IMR-90 (cell line): Measurements from ENCODE around the gene RGS7BP. TPM values are rescaled to one million over a fixed set of nuclear protein-coding genes. Genes with fewer than 3 reads are reported as not detected.

Source experiments
- ATAC-seq: fragments of 200-7000 bp; cut with Tn5 transposase; 2 replicates; pipeline ENCODE4 v1.9.1; 2020; ENCODE audit warnings: low read depth, mild to moderate bottlenecking, moderate library complexity
- BruUV-seq: library from RNA; stranded (reverse); fragments of 400-500 nt; replicated peaks from 2 replicates; lab custom pipeline; 2021; lab: Mats Ljungman, UMichigan
- CTCF ChIA-PET: fragments of 300-600 bp; formaldehyde crosslinking; extraction: SDS; loops from one replicate; lab custom pipeline; 2021; ENCODE audit warnings: antibody characterized with exemption; lab: Yijun Ruan, JAX
- POLR2A ChIA-PET: fragments of 300-600 bp; sonication (Branson Sonifier 250); formaldehyde crosslinking; loops from one replicate; lab custom pipeline; 2022; ENCODE audit warnings: antibody characterized with exemption; ENCODE audit not compliant: unreplicated experiment; lab: Charles Lee
- DNase-seq: peaks from one replicate; pipeline ENCODE4 v3.0.0; 2013
- H2AFZ ChIP-seq: replicated peaks from 2 replicates; pipeline ENCODE3; 2013; ENCODE audit warnings: low read length, mild to moderate bottlenecking; ENCODE audit not compliant: poor library complexity
- H2AK5ac ChIP-seq: 2 replicates; pipeline ENCODE4 v1.6.1; 2013; ENCODE audit warnings: low read depth, low read length, inconsistent platforms
- H2AK9ac ChIP-seq: replicated peaks from 2 replicates; pipeline ENCODE3; 2013; ENCODE audit warnings: mild to moderate bottlenecking, low read depth, low read length, moderate library complexity; ENCODE audit not compliant: poor library complexity
- H2BK120ac ChIP-seq: 2 replicates; pipeline ENCODE4 v1.6.1; 2013; ENCODE audit warnings: low read depth, low read length, inconsistent platforms
- H2BK15ac ChIP-seq: 3 replicates; pipeline ENCODE4 v1.6.1; 2013; ENCODE audit warnings: low read depth, low read length, inconsistent platforms
- H2BK20ac ChIP-seq: 2 replicates; pipeline ENCODE4 v1.6.1; 2013; ENCODE audit warnings: low read depth, mild to moderate bottlenecking, inconsistent platforms, low read length, moderate library complexity
- H2BK5ac ChIP-seq: 2 replicates; pipeline ENCODE4 v1.6.1; 2013; ENCODE audit warnings: mild to moderate bottlenecking, low read depth, low read length, inconsistent platforms; ENCODE audit not compliant: poor library complexity, severe bottlenecking
- H3K14ac ChIP-seq: replicated peaks from 2 replicates; pipeline ENCODE4 v1.6.1; 2013; ENCODE audit warnings: low read depth, low read length, inconsistent platforms
- H3K18ac ChIP-seq: 2 replicates; pipeline ENCODE4 v1.6.1; 2013; ENCODE audit warnings: low read depth, low read length, control low read depth
- H3K23ac ChIP-seq: 2 replicates; pipeline ENCODE4 v1.6.1; 2013; ENCODE audit warnings: low read depth, low read length, inconsistent platforms
- H3K27ac ChIP-seq: 2 replicates; pipeline ENCODE4 v1.5.1; 2013; ENCODE audit warnings: mild to moderate bottlenecking, control low read depth, low read length; ENCODE audit not compliant: insufficient read depth
- H3K27me3 ChIP-seq: 2 replicates; pipeline ENCODE4 v1.6.1; 2013; ENCODE audit warnings: low read length; ENCODE audit not compliant: control insufficient read depth, insufficient read depth
- H3K36me3 ChIP-seq: 2 replicates; pipeline ENCODE4 v1.6.1; 2013; ENCODE audit warnings: low read length, mixed read lengths; ENCODE audit not compliant: control insufficient read depth, insufficient read depth
- H3K4ac ChIP-seq: 2 replicates; pipeline ENCODE4 v1.6.1; 2013; ENCODE audit warnings: low read depth, low read length, inconsistent platforms
- H3K4me1 ChIP-seq: 2 replicates; pipeline ENCODE4 v1.6.1; 2013; ENCODE audit warnings: low read length, mixed read lengths; ENCODE audit not compliant: control insufficient read depth, insufficient read depth
- H3K4me2 ChIP-seq: 2 replicates; pipeline ENCODE4 v1.6.1; 2013; ENCODE audit warnings: low read depth, mild to moderate bottlenecking, control low read depth, low read length, moderate library complexity
- H3K4me3 ChIP-seq: 2 replicates; pipeline ENCODE4 v1.5.1; 2013; ENCODE audit warnings: low read depth, mild to moderate bottlenecking, control low read depth, low read length, moderate library complexity; ENCODE audit not compliant: insufficient read depth
- H3K56ac ChIP-seq: 2 replicates; pipeline ENCODE4 v1.6.1; 2013; ENCODE audit warnings: low read length, inconsistent platforms; ENCODE audit not compliant: insufficient read depth; ENCODE audit errors: extremely low read depth
- H3K79me1 ChIP-seq, 2 experiments: 2 replicates each; pipeline ENCODE4 v1.6.1; 2013; ENCODE audit warnings: low read length in 2 of 2, inconsistent platforms in 1 of 2, low read depth in 1 of 2
- H3K9ac ChIP-seq: 2 replicates; pipeline ENCODE4 v1.6.1; 2013; ENCODE audit warnings: low read depth, low read length, control low read depth
- H3K9me1 ChIP-seq: 2 replicates; pipeline ENCODE4 v1.6.1; 2013; ENCODE audit warnings: low read length, inconsistent platforms; ENCODE audit not compliant: insufficient read depth
- H3K9me3 ChIP-seq: 2 replicates; pipeline ENCODE4 v1.6.1; 2013; ENCODE audit warnings: low read length; ENCODE audit not compliant: control insufficient read depth, insufficient read depth
- H4K20me1 ChIP-seq: 2 replicates; pipeline ENCODE4 v1.6.1; 2013; ENCODE audit warnings: low read length, inconsistent platforms; ENCODE audit not compliant: insufficient read depth
- H4K5ac ChIP-seq: 2 replicates; pipeline ENCODE4 v1.6.1; 2013; ENCODE audit warnings: mild to moderate bottlenecking, low read depth, low read length, control low read depth
- H4K8ac ChIP-seq, 2 experiments: 2 replicates each; pipeline ENCODE4 v1.6.1; 2013; ENCODE audit warnings: low read depth in 2 of 2, low read length in 2 of 2, control low read depth in 1 of 2, inconsistent platforms in 1 of 2
- H4K91ac ChIP-seq: 2 replicates; pipeline ENCODE4 v1.6.1; 2013; ENCODE audit warnings: low read depth, low read length, inconsistent platforms; ENCODE audit not compliant: insufficient read depth
- BHLHE40 ChIP-seq: fragments of 150-350 bp; IDR thresholded peaks from 2 replicates; pipeline ENCODE4 v1.6.1; 2016; ENCODE audit warnings: mild to moderate bottlenecking, low read depth, low read length
- CEBPB ChIP-seq: IDR thresholded peaks from 2 replicates; pipeline ENCODE4 v1.6.1; 2012; ENCODE audit warnings: low read depth, low read length, improper control_type of control experiment
- FOS ChIP-seq: fragments of 150-350 bp; IDR thresholded peaks from 2 replicates; pipeline ENCODE4 v1.6.1; 2016; ENCODE audit warnings: low read depth, low read length
- MAFK ChIP-seq: IDR thresholded peaks from 2 replicates; pipeline ENCODE4 v1.6.1; 2012; ENCODE audit warnings: low read depth, low read length, improper control_type of control experiment
- RFX5 ChIP-seq: IDR thresholded peaks from 2 replicates; pipeline ENCODE4 v1.8.0; 2012; ENCODE audit warnings: low read depth, mild to moderate bottlenecking, low read length, moderate library complexity
- SMC3 ChIP-seq: fragments of 150-350 bp; IDR thresholded peaks from 2 replicates; pipeline ENCODE4 v1.6.1; 2016; ENCODE audit warnings: low read depth, mild to moderate bottlenecking, antibody characterized with exemption, low read length, moderate library complexity
- USF2 ChIP-seq: fragments of 150-350 bp; IDR thresholded peaks from 2 replicates; pipeline ENCODE4 v1.6.1; 2017; ENCODE audit warnings: mild to moderate bottlenecking, antibody characterized with exemption, low read length, low read depth
- WGBS, 2 experiments: methylation state at CpG; one replicate each; pipeline versions ENCODE4 v1.1.5 to v1.1.7; 2013; ENCODE audit warnings: missing lambda C conversion rate in 2 of 2; ENCODE audit not compliant: insufficient read length in 1 of 2; ENCODE audit errors: extremely low coverage in 2 of 2; 5-methylcytosine and 5-hydroxymethylcytosine counted together
- dilution Hi-C: fragments of 300-500 bp; cut with HindIII; formaldehyde crosslinking; loops from one replicate; pipeline ENCODE4 v1.14.3; 2018; ENCODE audit warnings: low sequenced_read_pairs; ENCODE audit not compliant: unreplicated experiment
- in situ Hi-C: fragments of 300-500 bp; cut with MboI; formaldehyde crosslinking; loops from 3 replicates; pipeline ENCODE4 v1.14.3; 2019; ENCODE audit warnings: low sequenced_read_pairs, inconsistent platforms, mixed read lengths
- intact Hi-C: fragments of 100-400 bp; cut with micrococcal nuclease; formaldehyde crosslinking; loops from 2 replicates; pipeline ENCODE4 v1.10.0; 2022
- polyA plus RNA-seq, 3 experiments: library from polyadenylated mRNA; depleted of rRNA; stranded (reverse); fragments of >200 nt; gene quantifications; 2 replicates each; pipeline ENCODE4 v1.2.3, GENCODE V29; 2012; ENCODE audit warnings: low replicate concordance in 1 of 3
- total RNA-seq: library from RNA; depleted of rRNA; stranded (reverse); fragments of >200 nt; gene quantifications from 2 replicates; pipeline ENCODE4 v1.2.3, GENCODE V29; 2012
- TF ChIP-seq, protein P1 (sequence below): fragments of 150-350 bp; IDR thresholded peaks from 2 replicates; pipeline ENCODE4 v1.6.1; 2016; ENCODE audit warnings: low read depth, mild to moderate bottlenecking, low read length, moderate library complexity, borderline replicate concordance

RGS7BP gene
- total and polyA plus RNA-seq, 2 of the 4 experiments (the other 2 are of a cell fraction) = not detected

DNA sequence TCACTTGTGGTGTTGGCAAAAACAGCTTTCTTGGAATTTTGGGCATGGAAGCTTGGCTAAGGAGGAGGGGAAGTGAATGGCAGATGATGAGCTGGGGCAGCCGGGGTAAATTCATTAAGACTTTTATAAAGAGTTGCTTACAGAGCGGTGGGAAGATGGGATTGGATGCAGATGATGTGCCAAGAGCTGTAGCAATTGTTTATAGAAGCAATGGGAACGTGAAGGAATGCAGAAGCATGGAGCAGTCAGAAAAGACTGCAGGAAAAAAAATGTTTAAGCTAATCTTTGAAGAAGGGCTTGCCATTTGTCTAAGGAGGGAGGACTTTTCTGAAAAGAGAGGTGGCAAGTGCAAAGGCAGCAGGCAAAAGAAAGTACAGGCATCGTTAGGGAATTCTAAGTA lies 97.9 kb downstream of the RGS7BP start:
- H2BK120ac ChIP-seq = no peak overlapping the region
- intact Hi-C loops = no loop called here
- H4K8ac ChIP-seq = no peak overlapping the region
- no peak overlapping the region for H4K91ac ChIP-seq
- ChIA-PET POLR2A (no interaction called here), CTCF (interaction anchor here (0.6 to 1.3 kb wide), 2 partner anchors 9 to 949 kb away, joined by 3 to 4 read pairs; no protein-coding TSS in a partner anchor)
- H2AK9ac ChIP-seq = no peak overlapping the region
- H3K4me3 ChIP-seq = no peak overlapping the region
- no peak overlapping the region for H2BK5ac ChIP-seq
- no peaks in the 10 kb centered on the region for H4K20me1 ChIP-seq
- H2BK20ac ChIP-seq = no peak overlapping the region
- H3K56ac ChIP-seq = no peak overlapping the region
- no peaks in the 10 kb centered on the region for H3K9me1 ChIP-seq
- no peak overlapping the region for H4K5ac ChIP-seq
- TF ChIP-seq CEBPB (no peak), FOS (no peak), BHLHE40 (no peak), RFX5 (no peak), USF2 (no peak), MAFK (no peak), SMC3 (no peak)
- TF ChIP-seq, protein P1, sequence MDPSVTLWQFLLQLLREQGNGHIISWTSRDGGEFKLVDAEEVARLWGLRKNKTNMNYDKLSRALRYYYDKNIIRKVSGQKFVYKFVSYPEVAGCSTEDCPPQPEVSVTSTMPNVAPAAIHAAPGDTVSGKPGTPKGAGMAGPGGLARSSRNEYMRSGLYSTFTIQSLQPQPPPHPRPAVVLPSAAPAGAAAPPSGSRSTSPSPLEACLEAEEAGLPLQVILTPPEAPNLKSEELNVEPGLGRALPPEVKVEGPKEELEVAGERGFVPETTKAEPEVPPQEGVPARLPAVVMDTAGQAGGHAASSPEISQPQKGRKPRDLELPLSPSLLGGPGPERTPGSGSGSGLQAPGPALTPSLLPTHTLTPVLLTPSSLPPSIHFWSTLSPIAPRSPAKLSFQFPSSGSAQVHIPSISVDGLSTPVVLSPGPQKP = no peak
- H3K36me3 ChIP-seq = no peaks in the 10 kb centered on the region
- no peak overlapping the region for H3K14ac ChIP-seq
- peaks cover 5% of the 10 kb centered on the region for H3K27me3 ChIP-seq
- H3K4ac ChIP-seq = no peak overlapping the region; the same call in 1 of the 2 replicates
- H3K9me3 ChIP-seq = no peaks in the 10 kb centered on the region
- H2BK15ac ChIP-seq = no peak overlapping the region
- ATAC-seq (peak; percentile 48; the same call in 1 of the 2 replicates), DNase-seq (peak; percentile 28)
- in situ Hi-C loops = no loop called here
- H3K4me1 ChIP-seq = peaks cover 3% of the 10 kb centered on the region; the same call in 1 of the 2 replicates
- no peak overlapping the region for H2AFZ ChIP-seq
- no peak overlapping the region for H3K23ac ChIP-seq
- no peak overlapping the region for H3K9ac ChIP-seq
- WGBS, 2 experiments = 9% methylated on average over 3 of the region's 4 CpGs; no CpG with 5 or more reads in 1 of the 2 experiments
- BruUV-seq = no TSS peak
- H3K18ac ChIP-seq = no peak overlapping the region
- dilution Hi-C loops = loop anchor here (25.0 kb wide), 1 partner anchor 366 kb away; no protein-coding TSS in a partner anchor
- H3K79me1 ChIP-seq = no peaks in the 10 kb centered on the region
- H3K4me2 ChIP-seq = no peak overlapping the region
- H2AK5ac ChIP-seq = no peak overlapping the region
- H3K27ac ChIP-seq = no peak overlapping the region
